AG04449 (cell line): ENCODE data around the gene GCLC.
"Not testable (repeated sequence)": the region's sequence is repeated elsewhere in the genome, so short reads cannot be mapped to it uniquely, and the experiment has no call there.

ENCODE experiments used
- CTCF ChIA-PET: fragments of 350-600 bp; formaldehyde crosslinking; extraction: SDS; loops from one replicate; lab custom pipeline; 2021; ENCODE audit warnings: antibody characterized with exemption; lab: Yijun Ruan, JAX
- POLR2A ChIA-PET: fragments of 400-600, 350-600 bp; formaldehyde crosslinking; extraction: SDS; loops from one replicate; lab custom pipeline; 2020; ENCODE audit warnings: antibody characterized with exemption, inconsistent platforms; lab: Yijun Ruan, JAX
- DNase-seq: peaks from one replicate; pipeline ENCODE4 v3.0.0-alpha.2; 2010; ENCODE audit warnings: low read depth, low spot score
- H3K4me3 ChIP-seq: 2 replicates; pipeline ENCODE4 v1.5.1; 2011; ENCODE audit warnings: low read depth, mild to moderate bottlenecking, control low read depth, low read length
- TF ChIP-seq, protein P1 (sequence below): IDR thresholded peaks from one replicate; pipeline ENCODE4 v1.5.1; 2011; ENCODE audit warnings: mild to moderate bottlenecking, moderate library complexity, low read length, control low read depth, inconsistent platforms; ENCODE audit not compliant: insufficient read depth; ENCODE audit errors: missing control alignments

Gene GCLC

DNA sequence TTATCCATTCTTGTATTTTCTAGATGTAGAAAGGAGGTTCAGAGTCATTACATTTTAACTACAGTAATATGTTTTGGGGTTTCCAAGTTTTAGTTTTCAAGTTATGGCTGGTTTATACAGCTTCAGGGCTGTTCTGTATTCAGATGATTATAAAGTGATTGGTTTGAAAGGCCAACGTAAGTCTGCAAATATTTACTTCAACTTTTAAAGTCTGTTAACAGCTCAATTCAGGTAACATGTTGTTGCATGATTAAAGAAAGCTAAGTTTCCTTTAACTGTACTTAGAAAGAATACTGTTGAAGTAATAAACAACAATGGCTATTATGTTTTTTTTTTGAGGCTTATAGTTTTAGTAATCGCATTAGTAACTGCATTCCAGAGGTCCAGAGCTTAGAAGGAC is 22.8 kb upstream of the GCLC start:
- no peak for DNase-seq
- POLR2A ChIA-PET: no interaction called here
- no peak overlapping the region for H3K4me3 ChIP-seq
- CTCF ChIA-PET: no interaction called here
- TF ChIP-seq, protein P1, sequence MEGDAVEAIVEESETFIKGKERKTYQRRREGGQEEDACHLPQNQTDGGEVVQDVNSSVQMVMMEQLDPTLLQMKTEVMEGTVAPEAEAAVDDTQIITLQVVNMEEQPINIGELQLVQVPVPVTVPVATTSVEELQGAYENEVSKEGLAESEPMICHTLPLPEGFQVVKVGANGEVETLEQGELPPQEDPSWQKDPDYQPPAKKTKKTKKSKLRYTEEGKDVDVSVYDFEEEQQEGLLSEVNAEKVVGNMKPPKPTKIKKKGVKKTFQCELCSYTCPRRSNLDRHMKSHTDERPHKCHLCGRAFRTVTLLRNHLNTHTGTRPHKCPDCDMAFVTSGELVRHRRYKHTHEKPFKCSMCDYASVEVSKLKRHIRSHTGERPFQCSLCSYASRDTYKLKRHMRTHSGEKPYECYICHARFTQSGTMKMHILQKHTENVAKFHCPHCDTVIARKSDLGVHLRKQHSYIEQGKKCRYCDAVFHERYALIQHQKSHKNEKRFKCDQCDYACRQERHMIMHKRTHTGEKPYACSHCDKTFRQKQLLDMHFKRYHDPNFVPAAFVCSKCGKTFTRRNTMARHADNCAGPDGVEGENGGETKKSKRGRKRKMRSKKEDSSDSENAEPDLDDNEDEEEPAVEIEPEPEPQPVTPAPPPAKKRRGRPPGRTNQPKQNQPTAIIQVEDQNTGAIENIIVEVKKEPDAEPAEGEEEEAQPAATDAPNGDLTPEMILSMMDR: no peak

DNA sequence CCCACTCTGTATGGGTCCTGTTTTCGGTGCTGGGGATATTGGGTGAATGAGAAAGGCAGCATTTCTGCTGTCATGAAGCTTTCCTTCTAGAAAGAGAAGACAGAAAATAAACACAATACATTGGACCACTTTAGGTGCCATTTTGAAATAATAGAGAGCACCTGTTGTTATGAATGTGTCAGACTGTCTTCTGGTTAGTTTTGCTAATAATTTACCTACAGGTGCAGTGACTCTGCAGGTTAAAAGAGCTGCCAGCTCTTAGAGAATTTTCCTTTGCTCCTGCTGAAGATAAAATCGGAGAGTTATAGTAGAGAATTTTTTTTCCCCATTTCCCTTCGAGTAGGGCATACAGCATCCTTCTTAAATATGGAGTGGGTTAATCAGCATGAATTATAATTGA is 21.9 kb upstream of the GCLC start:
- POLR2A ChIA-PET: interaction anchor here (0.7 kb wide), 1 partner anchor 265 kb away, joined by 3 read pairs; no protein-coding TSS in a partner anchor
- DNase-seq: no peak
- TF ChIP-seq, protein P1: no peak
- no peak overlapping the region for H3K4me3 ChIP-seq
- CTCF ChIA-PET: no interaction called here

DNA sequence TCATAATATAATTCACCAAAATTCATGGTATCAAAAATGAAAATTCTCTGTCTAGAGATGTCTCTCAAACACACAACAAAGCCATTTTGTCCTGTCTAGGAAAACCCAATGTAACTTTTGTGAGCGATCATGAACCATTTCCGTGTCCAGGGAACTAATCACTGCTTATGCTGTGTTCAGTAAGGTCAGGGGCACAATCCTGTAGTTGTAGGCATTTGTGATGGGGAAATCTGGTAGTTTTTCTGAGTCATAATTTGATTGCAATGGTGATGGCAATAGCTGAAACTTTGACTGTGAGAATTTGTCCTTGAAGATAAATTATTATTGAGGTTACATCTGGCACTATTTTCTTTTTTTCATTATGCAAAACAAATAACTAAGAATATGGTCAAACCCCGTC is 21.0 kb upstream of the GCLC start:
- H3K4me3 ChIP-seq: no peak overlapping the region
- DNase-seq: no peak
- CTCF ChIA-PET: no interaction called here
- TF ChIP-seq, protein P1: no peak
- POLR2A ChIA-PET: no interaction called here

DNA sequence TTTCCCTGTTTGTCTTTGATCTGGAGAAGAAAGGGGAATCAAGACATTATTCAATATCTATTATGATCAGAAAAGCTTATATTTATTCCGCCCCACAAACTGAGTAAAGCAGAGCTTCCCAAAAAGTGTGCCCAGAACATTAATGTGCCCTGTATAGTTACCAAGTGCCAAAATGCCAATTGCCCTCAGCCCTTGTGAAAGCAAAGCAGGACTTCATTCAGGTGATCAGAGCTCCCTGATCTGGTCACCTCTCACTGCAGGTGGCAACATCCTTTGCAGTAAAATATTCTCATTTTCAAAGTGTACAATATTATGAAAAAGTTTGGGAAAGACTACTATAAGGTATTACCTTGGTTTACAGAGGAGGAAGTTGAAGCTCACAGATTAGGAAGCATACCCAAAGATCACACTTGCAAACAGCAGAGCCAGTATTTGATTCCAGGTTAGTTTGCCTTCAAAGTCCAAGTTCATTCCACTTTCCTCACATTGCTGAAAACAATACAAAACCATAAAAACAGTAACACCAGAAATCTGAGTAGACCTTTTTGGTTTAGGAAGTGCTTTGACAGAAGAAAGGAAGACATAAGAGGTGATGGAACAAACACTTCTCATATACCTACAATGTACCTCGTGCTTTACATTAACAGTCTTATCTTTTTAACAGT is 19.6 kb upstream of the GCLC start:
- no peak overlapping the region for H3K4me3 ChIP-seq
- ChIA-PET CTCF (interaction anchor here (1.0 to 1.1 kb wide), 2 partner anchors 8 to 79 kb away, joined by 3 to 4 read pairs; no protein-coding TSS in a partner anchor), POLR2A (no interaction called here)
- TF ChIP-seq, protein P1: no peak
- no peak for DNase-seq

DNA sequence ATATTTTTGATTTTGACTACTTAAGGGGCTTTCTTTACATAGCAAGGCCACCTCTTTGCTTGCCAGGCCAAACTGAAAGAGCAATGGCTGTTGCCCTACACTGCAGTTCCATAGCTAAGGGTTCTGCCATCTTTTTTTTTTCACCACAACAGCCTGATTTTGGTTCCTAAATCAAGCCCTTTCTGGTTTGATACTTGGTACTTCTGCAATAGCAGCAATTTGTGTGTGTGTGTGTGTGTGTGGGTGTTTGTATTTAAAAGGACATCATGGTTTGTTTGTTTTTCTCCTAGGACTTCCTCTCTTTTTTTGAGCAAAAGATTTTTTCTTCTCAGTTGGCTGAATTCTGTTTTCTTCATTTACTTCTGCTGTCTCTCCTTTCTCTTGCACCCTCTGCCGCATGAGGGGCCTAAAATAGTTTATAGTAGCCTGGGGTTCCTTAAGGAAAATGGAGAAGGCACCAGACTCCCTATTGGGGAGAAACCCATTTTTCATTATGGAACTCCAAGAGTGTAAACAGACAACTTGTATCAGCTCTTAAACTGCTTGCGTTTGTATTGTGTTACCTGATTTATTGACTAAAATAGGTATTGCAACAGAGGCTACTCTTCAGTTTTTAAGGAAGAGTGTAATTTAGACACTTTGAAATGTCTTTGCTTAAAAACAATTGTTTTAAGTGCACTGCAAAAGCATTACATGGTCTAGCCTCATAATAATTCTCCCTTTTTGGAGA is 12.2 kb upstream of the GCLC start:
- POLR2A ChIA-PET: no interaction called here

DNA sequence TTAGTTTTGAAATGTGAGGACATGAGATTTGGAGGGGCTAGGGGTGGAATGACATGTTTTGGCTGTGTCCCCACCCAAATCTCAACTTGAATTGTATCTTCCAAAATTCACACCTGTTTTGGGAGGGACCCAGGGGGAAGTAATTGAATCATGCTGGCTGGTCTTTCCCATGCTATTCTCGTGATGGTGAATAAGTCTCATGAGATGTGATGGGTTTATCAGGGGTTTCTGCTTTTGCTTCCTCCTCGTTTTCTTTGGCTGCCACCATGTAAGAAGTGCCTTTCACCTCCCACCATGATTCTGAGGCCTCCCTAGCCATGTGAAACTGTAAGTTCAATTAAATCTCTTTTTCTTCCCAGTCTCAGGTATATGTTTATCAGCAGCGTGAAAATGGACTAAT is 8.7 kb upstream of the GCLC start:
- POLR2A ChIA-PET, CTCF ChIA-PET, H3K4me3 ChIP-seq: not testable (repeated sequence)

More for the DNA sequence above, 12.2 kb upstream of the GCLC start:
- DNase-seq: no peak
- TF ChIP-seq, protein P1: no peak
- CTCF ChIA-PET: no interaction called here
- H3K4me3 ChIP-seq: no peak overlapping the region

DNA sequence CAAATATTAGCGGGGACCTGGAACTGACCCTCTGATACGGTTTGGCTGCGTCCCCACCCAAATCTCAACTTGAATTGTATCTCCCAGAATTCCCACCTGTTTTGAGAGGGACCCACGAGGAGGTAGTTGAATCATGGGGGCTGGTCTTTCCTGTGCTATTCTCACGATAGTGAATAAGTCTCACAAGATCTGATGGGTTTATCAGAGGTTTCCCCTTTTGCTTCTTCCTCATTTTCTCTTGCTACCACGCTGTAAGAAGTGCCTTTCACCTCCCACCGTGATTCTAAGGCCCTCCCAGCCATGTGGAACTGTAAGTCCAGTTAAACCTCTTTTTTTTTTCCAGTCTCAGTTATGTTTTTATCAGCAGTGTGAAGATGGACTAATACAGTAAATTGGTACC is 6.8 kb upstream of the GCLC start:
- DNase-seq, H3K4me3 ChIP-seq, CTCF ChIA-PET, POLR2A ChIA-PET: not testable (repeated sequence)

More for the DNA sequence above, 8.7 kb upstream of the GCLC start:
- DNase-seq: not testable (repeated sequence)
